AML-193 (cell line): ENCODE data around the gene FBXW12.

ENCODE experiments used
- DNase-seq, 2 experiments: peaks; one replicate each; lab custom pipeline; 2025; lab: John Stamatoyannopoulos, UW

The FBXW12 gene

DNA sequence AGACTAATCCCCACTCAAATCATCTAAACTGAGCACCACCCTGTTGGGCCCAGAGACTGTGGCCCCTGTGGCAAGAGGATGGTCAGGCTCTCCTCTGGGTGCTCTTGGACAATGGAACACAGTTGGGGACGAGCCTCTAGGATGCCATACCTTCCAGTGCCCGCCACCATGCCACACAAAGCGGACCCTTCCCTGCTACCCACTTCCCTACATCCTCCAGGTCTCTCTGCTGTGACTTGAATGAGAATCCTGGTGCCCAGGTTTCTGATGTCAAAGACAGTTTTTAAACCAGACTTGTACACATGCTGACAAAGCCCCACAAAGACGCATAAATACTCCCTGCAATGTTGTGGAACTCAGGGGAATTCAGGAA is 63.2 kb downstream of the FBXW12 start:
- DNase-seq: no peak

DNA sequence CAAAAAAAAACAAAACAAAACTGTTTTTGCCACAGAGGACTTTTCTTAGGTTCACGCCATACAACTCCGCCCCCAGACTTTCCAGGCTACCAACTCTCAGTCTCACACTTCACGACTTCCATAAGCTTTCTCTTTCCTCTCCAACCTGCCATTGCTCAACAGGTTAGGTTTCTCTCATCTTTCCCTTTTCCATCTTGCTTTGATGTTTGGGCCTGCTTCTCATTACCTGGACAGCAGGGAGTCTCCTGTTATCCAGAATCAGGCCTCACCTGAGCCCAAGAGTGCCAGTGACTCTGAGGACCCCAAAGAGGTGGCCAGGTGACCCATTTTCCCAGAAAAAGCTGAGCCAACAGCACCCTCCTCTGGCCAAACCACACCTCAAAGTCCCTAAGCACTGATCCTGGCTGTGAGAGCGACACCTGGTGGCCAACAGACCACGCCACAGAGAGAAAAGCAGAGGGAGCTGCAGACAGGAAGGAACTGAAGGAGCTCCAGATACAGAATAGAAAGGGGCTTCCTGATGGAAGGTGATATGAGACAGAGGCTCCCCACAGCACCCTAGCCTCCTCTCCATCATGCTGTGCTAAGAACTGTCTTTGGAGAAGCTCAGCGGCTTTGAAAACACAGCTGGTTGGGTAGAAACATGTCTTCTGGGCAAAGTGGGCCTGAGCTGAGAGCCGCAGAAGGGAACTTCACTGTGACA is 63.9 kb downstream of the FBXW12 start:
- DNase-seq: peak; percentile 88 to 89

DNA sequence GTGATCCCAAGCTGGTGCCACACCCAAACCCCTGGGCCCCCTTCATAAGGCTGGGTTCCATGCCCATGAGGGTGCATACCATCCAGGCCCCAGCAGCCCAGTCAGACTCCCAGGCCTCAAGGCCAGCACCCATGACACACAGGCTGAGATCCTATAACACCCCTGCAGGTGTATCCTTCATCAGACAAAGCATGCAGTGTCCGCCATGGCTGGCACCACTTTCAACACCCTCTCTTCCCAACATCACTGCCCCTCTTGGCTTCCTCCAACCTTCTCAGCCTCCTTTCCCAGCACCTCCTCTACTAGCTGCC is 64.4 kb downstream of the FBXW12 start:
- DNase-seq: no peak

DNA sequence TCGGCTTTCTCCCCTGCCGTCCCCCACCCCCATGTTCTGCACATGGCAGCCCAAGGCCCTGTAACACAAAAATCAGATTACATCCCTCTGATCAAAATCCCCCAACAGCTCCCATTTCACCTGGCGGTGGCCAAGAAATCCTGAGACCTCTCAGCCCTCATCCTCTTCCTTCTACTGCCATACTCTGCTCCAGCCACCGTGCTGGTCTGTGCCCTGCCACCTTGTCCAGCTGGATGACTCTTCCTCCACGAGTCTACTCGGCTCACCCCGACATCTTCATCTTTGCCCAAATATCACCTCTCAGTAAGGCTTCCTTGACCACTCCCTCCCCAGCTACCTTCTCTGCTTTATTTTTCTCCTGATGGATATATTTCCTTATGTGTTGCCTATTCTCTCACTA is 64.8 kb downstream of the FBXW12 start:
- DNase-seq: no peak

DNA sequence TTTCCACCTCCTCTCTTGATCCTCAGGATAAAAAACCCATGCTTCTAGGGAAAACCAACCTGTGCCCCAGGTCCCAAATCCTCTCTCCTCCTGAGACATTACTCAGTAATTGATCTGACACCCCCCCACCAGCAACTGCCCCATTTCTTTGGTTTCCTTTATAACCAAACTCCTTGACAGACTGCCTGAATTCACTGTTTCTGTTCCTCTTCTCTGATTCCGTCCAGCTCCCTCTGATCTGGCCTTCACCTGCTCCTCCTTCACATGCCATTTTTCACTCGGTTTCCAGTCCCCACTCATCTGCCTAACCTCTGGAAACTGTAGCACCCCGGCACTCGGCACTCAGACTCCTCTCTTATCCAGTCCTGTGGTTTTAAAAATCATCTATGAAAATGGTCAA is 65.8 kb downstream of the FBXW12 start:
- no peak for DNase-seq

DNA sequence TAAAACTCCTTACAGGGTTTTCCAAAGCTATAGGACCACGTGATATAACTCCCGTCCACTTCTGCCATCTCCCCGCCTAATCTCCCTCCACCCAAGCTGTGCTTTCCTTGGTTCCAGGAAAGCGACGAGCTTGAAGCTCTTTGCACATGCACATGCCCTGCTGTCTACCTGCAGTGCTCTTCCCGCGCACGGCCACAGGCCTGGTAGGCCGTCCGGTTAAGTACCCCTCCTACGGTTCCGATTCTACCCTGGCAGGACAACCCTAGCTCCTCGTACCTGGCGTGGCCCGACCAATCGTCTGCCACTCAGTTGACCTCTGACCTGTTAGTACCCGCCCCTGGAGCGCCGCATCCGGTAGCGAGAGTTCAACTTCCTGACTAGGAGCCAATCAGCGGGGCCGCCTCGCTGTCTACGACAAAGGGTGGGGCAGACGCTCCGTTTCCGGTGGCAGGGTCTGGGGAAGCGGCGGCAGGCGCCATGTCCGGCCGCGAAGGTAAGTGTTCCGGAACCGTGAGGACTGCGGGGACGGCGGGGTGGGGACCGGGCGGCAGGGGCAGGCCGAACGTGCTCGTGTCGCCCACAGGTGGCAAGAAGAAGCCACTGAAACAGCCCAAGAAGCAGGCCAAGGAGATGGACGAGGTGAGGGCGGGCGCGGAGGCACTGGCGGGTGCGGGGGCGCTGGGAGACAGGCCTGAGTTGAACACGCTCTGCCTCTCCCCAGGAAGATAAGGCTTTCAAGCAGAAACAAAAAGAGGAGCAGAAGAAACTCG is 68.0 kb downstream of the FBXW12 start, which contains the start of the genes CCDC51 and TMA7:
CCDC51 (minus strand) TSS at position 300 of the 770 bp plus-strand sequence. CDS start 4,991 bp downstream, outside the sequence.
TMA7 (plus strand) TSS at position 438 of the 770 bp plus-strand sequence; CDS start at position 478, 40 bp downstream.
- peak; percentile 99 for DNase-seq

DNA sequence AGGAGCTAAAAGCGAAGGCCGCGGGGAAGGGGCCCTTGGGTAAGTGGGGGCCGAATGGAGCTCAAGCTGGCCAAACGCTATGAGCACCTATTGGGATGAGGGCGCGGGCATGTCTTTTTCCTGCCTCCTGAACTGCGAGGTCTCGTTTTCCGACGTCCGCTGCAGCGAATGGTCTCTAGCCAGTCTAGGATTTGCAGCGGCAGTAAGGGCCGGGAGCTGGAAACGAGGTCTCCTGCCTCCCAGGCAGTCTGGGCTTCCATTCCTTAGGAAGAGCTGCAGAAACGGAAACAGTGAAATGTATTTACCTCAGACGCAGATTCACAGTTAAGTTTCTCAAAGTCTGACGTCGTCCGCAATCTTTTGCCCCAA is 68.6 kb downstream of the FBXW12 start:
- DNase-seq: no peak

DNA sequence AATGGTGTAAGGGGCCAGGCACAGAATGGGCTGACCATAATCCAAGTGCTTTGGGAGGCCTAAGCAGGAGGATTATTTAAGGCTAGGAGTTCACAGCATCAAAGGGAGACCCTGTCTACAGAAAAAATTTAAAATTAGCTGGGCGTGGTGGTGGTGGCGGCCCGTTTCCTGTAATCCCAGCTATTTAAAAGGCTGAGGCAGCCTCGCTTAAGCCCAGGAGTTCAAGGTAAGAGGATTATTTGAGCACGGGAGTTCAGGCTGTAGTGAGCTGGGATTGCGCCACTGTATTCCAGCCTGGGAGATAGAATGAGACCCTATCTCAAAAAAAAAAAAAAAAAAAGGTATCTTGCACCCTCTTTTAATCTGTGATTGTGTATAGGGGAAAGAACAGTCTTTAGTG is 69.9 kb downstream of the FBXW12 start:
- no peak for DNase-seq
